Stimulated activated CD4-positive, alpha-beta T cell treated with anti-CD3 and anti-CD28 coated beads, TNF-alpha, amount 100 ng/mL, for 4 hours (primary cell): Measurements from ENCODE around the gene SPON1.
"Not testable (repeated sequence)": the region's sequence is repeated elsewhere in the genome, so short reads cannot be mapped to it uniquely, and the experiment has no call there.

Source experiments
- DNase-seq, 3 experiments: peaks; one replicate each; pipeline ENCODE4 v3.0.0-alpha.2; 2020; ENCODE audit warnings: low read depth in 3 of 3

Gene SPON1

DNA sequence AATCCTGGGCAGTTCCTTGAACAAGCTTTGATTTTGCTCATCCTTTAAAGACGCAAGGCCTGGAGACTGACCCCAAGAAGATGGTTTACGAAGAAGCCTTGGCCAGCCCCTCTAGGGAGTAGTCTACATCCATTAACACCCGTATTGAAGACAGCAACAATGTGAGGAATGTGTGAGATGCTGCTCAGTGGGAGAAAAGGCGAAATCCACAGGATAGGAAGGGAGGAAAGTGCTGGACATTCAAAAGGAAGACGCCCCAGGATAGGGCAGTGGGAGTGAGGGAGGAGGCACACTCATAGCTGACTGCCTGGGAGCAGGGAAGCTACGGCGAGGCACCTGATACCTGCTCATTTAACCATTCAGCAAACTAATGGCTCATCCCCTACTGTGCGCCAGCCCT is 282.4 kb downstream of the SPON1 start:
- DNase-seq, result no peak

DNA sequence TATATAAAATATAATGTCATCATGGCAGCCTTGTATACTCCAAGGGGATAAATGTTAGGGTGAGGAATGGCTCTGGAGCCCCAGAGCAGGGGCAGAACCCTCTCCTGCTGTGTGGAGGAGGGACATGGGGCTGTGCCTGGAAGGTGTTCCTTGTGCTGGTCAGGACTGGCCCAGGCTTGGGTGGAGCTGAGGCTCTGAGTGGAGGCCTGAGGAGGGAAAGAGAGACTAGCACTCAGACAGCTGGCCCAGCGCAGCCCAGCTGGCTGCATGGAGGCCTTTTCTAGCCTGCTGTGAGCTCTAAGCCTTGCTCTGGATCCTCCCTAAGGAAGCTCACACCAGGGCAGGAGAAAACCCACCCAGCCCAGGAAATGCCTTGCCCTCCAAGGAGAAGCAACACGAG is 282.9 kb downstream of the SPON1 start:
- DNase-seq, result no peak

DNA sequence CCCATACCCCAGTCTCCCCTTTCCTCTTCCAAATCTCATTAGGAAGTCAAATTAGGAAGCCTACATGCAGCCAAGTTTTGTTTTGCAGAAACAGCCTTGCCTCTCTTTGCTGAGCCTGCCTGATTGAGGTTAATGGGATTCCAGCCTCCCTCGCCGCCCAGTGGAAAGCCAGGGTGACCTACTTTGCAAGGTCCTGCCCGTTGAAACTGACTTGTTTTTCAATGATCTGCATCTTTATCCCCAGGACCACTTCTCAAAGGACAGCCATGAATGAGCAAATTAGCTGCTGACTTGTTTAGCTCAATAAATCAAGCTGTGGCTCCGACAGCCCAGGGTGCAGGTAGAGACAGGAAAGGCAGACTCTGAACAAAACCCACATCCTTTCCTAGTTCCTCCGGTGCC is 286.1 kb downstream of the SPON1 start:
- no peak for DNase-seq

DNA sequence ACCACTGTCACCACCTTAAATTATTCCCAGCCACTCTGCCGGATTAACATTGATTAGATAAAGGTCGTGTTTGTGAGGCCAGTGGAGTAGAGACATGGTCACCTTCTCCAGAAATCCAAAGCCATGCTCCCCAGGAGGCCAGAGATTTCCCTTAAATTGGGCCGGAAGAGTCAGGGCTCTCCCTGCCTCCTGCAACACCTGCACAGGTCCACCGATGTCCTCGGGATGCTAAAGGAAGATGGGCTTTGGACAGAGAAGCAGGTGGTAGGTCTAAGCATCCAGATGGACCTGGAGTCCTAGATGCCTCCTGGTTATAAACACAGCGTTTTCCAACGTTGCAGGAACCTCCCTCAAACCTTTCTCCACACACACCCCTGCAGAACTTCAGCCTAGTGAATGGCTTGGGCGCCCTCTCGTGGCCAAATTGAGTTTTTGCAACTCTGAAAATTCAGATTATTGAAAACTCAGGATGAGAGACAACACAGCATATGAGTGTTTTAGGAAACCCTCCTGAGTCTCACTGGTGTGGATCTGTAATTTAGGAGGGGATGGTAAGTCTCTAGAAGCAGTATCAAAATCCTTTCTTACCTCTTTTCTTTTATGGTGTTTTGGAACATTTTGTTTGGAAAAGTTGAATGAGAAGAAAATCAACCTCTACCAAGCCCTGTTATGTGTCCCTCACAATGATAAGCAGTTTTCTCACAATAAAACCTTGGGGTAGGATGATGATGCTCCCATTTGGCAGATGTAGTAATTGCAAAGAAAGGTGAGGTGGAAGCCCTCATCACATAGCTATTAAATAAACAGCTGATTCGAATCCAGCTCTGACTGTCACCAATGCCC is 286.8 kb downstream of the SPON1 start:
- DNase-seq, result peak; percentile 34 to 49 (median 44)

DNA sequence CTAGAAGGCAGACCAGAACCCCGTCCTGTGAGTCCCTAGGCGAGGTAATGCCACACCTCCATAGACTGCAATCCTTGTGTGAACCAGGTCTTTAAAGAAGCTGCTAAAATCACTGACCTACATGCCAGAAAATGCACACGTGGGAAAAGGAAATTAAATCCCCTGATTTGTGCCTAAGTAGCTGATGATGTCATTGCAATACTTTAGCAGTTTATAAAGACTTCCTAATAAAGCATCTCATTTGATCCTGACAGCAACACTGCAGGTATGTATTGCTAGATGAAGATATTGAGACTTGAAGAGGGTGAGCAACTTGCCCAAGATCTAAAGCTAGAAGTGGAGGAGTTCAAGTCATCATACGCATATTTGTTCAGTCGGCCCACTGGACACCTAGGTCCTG is 289.2 kb downstream of the SPON1 start:
- no peak for DNase-seq

DNA sequence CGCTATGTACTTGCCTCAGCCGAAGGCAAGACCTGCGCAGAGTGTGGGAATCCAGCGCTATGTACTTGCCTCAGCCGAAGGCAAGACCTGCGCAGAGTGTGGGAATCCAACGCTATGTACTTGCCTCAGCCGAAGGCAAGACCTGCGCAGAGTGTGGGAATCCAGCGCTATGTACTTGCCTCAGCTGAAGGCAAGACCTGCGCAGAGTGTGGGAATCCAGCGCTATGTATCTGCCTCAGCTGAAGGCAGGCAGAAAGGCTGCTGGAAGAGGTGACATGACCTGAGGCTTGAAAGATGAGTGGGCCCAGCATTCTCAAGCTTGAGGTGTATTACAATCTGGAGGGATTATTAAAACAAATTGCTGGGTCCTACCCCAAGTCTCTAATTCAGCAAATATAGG is 290.0 kb downstream of the SPON1 start:
- DNase-seq, result not testable (repeated sequence)

DNA sequence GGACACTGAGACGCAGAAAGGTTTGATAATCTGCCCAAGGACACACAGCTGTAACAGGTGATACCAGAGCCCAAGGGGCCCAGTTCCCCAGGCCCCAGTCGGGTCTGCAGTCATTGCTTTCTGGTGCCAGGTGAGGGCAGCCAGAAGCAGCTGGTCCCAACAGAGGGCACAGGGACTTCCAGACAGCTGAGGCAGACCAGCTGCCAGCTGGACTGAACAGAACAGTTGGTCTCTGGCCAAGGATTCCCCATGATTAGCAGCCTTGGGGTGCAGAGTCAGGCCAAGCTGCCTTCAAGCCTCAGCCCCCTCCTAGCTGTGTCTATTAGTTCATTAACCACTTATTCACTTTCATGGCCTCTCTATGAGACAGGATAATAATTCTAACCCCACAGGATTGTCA is 290.9 kb downstream of the SPON1 start:
- no peak for DNase-seq

DNA sequence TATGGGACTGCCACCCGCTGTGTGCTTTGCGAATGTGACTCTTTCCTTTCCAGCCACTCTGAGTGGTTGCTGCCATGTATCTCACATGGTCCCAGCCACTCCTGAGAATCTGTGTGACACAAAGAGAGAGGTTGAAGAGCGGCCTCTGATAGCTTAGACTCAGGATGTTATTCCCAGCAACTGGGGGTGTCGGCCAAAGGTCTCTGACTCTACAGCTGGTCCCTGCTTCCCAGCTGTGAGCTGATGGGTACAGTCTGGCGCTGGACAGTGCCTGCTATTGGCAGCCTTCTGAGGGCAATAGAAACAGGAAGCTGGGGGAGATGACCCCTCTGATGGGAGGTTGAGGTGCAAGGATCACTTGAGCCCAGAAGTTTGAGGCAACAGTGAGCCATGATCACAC is 291.3 kb downstream of the SPON1 start:
- DNase-seq, result no peak

DNA sequence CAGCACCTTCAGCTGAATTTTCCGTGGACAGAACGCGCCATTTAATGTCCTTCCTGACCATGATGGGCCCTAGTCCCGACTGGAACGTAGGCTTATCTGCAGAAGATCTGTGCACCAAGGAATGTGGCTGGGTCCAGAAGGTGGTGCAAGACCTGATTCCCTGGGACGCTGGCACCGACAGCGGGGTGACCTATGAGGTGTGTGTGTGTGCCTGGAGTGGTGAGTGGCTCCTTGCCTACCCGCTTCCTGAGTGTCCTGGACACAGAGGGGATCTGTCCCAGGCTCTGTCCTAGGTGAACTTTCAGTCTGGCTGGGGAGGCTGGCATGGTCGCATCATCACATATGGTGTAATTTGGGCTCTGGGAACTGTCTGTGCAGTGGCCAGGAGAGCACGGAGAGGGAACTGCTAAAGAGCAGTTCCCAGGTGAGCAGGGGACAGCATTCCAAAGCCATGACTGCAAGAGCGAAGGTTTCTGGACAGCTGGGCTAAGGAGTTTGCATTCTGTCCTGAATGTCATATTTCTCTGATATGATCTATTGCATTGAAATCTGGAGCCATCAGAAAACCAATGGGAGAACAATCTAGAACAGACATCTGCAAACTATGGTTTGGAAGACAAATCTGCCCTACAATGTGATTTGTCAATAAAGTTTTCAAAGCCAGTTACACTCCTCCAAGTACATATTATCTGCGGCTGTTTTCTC is 292.2 kb downstream of the SPON1 start:
- no peak for DNase-seq

DNA sequence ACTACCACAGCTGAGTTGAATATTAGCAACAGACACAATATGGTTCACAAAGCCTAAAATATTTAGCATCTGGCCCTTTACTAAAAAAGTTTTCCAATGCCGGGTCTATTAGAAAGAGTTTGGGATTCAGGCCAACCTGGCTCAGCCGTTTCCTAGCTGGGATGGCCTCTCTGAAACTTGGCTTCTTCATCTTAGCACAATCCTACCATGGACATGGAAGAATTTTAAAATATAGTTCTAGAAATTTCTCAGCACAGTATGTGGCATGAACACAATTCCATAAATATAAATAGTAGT is 292.7 kb downstream of the SPON1 start:
- DNase-seq, result no peak

DNA sequence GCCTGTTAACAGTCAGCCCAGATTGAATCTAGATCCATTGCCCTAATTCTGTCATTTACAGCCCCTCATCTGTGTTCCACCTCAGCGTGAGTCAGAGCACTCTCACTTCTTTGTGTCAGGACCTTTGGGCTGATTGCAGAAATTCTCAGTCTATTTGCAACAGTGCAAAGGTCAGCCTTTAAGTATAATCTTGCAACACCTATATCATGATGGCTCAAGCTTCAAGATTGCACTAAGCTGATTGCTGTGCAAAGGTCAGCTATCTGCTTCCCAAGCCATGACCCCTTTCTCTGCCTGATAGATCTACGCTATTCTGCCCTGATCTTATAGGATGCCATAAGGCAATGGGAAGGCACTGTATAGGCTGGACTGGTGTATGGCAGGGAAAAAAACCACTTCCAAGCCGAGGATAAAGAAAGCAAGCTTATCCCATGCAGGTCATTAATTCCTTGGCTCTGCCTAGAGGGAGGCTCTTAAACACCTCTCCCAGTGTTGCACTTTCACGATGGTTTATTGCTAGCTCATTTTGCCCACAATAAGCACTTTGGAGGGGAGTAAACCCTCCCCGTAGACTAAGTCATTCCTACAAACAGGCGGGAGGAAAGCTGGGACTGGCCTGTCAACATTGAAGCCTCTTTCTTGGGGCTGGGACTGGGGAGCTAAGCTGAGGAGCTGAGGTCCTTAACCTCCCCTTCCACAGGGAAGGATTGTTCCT is 295.9 kb downstream of the SPON1 start:
- no peak for DNase-seq

DNA sequence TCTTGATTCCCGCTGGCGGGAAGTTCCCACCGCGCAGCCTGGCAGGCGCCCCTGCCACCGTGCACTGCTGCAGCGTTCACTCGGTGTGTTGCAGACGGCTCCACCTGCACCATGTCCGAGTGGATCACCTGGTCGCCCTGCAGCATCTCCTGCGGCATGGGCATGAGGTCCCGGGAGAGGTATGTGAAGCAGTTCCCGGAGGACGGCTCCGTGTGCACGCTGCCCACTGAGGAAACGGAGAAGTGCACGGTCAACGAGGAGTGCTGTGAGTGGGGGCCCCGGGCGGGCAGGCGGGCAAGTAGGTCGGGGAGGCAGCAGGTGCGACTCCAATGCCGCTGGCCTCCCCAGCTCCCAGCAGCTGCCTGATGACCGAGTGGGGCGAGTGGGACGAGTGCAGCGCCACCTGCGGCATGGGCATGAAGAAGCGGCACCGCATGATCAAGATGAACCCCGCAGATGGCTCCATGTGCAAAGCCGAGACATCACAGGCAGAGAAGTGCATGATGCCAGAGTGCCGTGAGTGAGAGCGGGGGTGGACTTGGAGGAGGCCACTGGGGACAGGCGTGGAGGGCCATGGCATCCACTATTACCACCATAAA is 296.8 kb downstream of the SPON1 start:
- no peak for DNase-seq

DNA sequence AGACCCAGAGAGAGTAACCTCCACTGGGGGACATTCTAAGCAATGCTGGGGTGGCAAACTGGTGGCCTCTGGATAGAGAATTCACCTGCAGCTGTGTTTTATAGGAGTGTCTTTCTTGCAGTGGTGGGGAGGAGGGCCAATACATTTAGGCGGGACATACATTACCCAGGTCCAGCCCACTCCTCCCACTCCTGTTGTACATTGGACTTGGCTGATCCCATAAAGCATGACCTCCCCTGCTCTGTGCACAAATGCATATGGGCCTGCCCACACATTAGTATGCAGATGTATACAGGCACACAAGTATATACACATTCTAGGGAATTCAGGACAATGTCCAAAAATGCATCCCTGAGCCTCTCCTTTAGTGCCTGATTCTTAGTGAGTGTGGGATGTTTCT is 297.4 kb downstream of the SPON1 start:
- DNase-seq, result no peak

DNA sequence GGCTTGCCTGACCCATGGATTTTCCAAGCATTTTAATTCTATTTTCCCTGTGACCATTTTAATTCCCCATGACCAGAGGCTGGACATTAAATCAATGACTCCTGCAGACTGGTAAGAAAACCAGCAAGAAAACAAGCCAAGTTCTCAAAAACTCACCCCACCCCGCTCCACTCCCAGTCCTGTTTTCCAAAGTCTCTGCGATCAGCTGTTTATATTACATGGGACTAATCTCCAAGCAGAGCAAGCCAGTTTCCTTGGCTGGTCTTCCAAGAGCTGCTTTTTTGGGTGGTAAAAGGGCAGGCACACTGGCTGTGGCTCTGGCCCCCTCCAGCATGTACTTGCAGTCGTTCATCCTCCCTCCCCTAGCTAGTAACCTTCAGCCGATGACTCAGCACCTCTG is 298.5 kb downstream of the SPON1 start:
- DNase-seq, result no peak

DNA sequence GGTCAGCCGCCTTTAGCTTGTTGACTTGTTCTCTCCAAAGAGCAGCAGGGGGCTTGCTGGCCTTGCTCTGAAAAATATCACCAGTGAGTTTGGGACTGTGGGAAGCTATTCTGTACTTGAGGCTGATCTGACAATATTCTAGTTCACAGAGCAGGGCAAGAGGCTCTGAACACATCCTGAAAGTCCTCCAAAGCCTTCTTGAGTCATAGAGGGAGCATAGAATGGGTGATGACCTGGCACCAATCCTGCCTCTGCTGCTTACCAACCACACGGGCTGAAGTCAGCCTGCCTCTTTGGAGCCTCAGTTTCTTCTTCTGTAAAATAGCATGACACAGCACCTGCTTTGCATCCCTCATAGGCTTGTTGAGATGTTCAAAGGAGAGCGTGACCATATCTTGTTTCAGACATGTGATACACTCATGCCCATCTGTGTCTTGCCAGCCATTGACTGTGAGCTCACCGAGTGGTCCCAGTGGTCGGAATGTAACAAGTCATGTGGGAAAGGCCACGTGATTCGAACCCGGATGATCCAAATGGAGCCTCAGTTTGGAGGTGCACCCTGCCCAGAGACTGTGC is 299.8 kb downstream of the SPON1 start:
- DNase-seq, result no peak

DNA sequence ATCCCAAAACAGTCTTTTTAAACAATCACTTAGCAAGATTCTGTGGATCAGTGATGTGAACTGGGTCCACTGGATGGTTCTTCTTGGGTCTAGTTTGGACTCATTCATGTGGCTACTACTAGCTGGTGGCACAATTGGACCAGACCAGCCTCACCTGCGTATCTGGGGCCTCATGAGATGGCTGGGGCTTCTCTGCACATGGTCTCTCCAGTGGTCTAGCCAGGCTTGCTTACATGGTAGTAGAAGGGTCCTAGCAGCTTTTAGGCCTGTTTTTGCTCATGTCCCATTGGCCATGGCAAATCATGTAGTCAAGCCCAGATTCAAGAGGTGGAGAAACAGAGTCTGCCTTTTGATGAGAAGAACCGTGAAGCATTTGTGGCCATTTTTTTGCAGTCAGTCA is 302.4 kb downstream of the SPON1 start:
- no peak for DNase-seq

DNA sequence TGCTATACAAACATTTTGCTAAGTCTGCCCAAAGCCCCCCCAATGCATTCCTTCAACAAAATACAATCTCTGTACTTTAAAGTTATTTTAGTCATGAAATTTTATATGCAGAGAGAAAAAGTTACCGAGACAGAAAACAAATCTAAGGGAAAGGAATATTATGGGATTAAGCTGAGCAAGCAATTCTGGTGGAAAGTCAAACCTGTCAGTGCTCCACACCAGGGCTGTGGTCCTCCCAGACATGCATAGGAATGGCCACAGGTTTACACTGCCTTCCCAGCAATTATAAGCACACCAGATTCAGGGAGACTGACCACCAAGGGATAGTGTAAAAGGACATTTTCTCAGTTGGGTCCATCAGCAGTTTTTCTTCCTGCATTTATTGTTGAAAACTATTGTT is 304.1 kb downstream of the SPON1 start:
- no peak for DNase-seq

DNA sequence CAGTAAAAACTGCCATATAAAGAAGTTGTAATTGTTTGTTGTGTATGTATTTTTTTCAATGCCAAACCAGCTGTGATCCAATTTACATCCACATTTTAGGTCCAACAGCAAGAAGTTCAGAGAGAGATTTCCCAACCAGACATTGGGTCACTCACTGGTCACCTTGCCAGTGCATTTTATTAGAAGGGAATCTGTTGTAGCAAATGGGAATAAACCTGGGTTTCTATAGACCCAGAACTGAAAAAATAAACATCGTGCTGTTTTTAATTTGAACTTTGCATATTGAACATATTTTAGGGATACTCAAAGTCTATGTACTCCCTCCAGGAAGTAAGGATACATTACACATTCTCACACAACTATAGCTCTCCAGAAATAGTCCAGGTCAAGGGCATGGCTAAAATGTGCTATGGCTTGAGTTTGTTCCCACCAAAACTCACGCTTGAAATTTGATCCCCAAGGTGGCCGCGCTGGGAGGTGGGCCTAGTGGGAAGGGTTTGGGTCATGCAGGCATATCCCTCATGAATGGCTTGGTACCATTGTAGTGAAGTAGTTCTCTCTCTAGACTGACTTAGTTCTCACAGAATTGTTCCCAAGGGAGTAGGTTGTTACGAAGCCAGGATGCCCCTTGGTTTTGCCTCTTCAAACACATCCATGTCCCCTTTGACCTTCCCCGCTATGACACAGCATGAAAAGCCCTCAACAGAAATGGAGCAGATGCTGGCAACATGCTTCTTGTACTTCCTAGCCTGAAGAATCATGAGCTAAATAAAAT is 305.5 kb downstream of the SPON1 start:
- no peak for DNase-seq

DNA sequence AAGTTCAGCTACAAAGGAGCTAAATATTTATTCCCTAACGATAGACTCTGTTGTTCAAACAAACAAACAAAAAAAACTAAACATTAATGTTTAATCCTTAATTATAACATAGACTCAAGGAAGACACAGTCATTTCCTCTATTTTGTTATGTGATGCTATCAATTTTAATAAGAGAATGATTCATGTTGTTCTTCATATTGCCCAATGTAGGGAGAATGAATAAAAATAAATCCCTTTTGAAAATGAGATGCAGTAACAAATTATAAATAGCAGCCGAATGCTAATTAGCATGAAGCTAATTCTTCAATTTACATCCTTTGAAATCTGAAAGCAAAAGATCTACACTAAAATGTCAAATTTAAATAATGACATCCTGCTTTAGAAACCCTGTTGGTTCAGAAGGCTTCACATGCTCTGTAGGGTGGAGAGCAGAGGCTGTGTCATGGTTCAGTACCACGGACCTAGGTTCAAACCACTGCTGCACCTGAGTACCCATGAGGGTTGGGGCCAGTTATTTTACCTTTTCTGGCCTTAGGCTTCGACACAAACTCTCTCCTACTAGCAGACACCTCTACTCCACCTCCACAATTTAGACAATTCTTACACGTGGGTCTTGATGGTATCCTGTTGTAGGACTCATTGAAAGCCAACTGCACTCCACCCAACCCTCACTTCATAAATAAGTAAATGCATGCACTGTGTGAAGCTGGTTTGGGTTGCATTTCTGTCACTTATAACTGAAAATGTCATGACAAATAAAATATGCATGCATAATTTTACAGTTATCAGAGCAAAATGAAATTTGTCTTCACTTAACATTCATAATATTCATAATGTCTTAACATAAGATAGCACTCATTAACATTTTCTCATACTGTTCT is 307.4 kb downstream of the SPON1 start:
- no peak for DNase-seq
